A549 (cell line): Measurements from ENCODE around the gene PSMB5. TPM values are rescaled to one million over a fixed set of nuclear protein-coding genes. Genes with fewer than 3 reads are reported as not detected.
A peak's percentile ranks its signal among the peaks of the same experiment; 100 is the strongest.

Experiments
- ATAC-seq, 2 experiments: fragments of 200-7000 bp in 1 of 2; fragments of >200 bp in 1 of 2; cut with Nextera tagmentation in 1 of 2; cut with Tn5 transposase in 1 of 2; 3 replicates each; pipeline versions ENCODE4 v1.8.0 to v1.9.1; 2018 to 2020; ENCODE audit warnings: mild to moderate bottlenecking in 1 of 2, moderate library complexity in 1 of 2
- CTCF ChIA-PET: fragments of 300-600 bp; sonication (Branson Sonifier 250); formaldehyde crosslinking; extraction: SDS; loops from one replicate; lab custom pipeline; 2021; ENCODE audit warnings: antibody characterized with exemption, inconsistent platforms; lab: Yijun Ruan, JAX
- POLR2A ChIA-PET: fragments of 350-600 bp; formaldehyde crosslinking; extraction: SDS; loops from one replicate; lab custom pipeline; 2021; ENCODE audit warnings: antibody characterized with exemption, inconsistent platforms; lab: Yijun Ruan, JAX
- DNase-seq, 2 experiments: peaks; one replicate each; pipeline versions ENCODE4 v3.0.0 to v3.0.0-alpha.2; 2011 to 2016; ENCODE audit warnings: low read depth in 1 of 2, low spot score in 1 of 2
- FAIRE-seq: peaks from 2 replicates; lab custom pipeline; 2011; peaks lifted over from hg19 to GRCh38; lab: Jason Lieb, UNC
- H3K27ac ChIP-seq, 2 experiments: fragments of >200 bp; sonication (Bioruptor Twin); formaldehyde crosslinking; 3 replicates each; pipeline ENCODE4 v1.5.1; 2016 to 2017
- H3K4me1 ChIP-seq: fragments of >200 bp; sonication (Bioruptor Twin); formaldehyde crosslinking; 3 replicates; pipeline ENCODE4 v1.6.1; 2016
- H3K4me2 ChIP-seq: fragments of >200 bp; sonication (Bioruptor Twin); formaldehyde crosslinking; 3 replicates; pipeline ENCODE4 v1.6.1; 2016
- H3K4me3 ChIP-seq: fragments of >200 bp; sonication (Bioruptor Twin); formaldehyde crosslinking; 3 replicates; pipeline ENCODE4 v1.5.1; 2016
- H3K9me3 ChIP-seq: fragments of >200 bp; sonication (Bioruptor Twin); formaldehyde crosslinking; 3 replicates; pipeline ENCODE4 v1.6.1; 2016
- ATOH8 ChIP-seq: fragments of 250-450 bp; sonication (Bioruptor Pico); IDR thresholded peaks from 2 replicates; pipeline ENCODE4 v1.5.0; 2020; ENCODE audit warnings: low read depth, mild to moderate bottlenecking, moderate library complexity
- BHLHE40 ChIP-seq: IDR thresholded peaks from 2 replicates; pipeline ENCODE4 v1.6.1; 2012; ENCODE audit warnings: low read depth, low read length, inconsistent platforms
- CEBPB ChIP-seq, 2 experiments: fragments of >200 bp in 1 of 2; sonication (Bioruptor Twin) in 1 of 2; formaldehyde crosslinking in 1 of 2; IDR thresholded peaks; 2 replicates each; pipeline ENCODE4 v1.6.1; 2012 to 2016
- CTCF ChIP-seq: fragments of >200 bp; sonication (Bioruptor Twin); formaldehyde crosslinking; IDR thresholded peaks from 3 replicates; pipeline ENCODE4 v1.5.1; 2016
- EHMT2 ChIP-seq: fragments of 200-600 bp; sonication (generic); IDR thresholded peaks from 2 replicates; pipeline ENCODE4 v1.6.1; 2016; ENCODE audit warnings: antibody characterized with exemption, low read depth, mild to moderate bottlenecking, moderate library complexity
- ELK1 ChIP-seq: fragments of 150-350 bp; IDR thresholded peaks from 2 replicates; pipeline ENCODE4 v1.6.1; 2014; ENCODE audit warnings: low read depth, mild to moderate bottlenecking, low read length
- FOSL2 ChIP-seq, 2 experiments: fragments of 450-650 bp in 1 of 2; fragments of >200 bp in 1 of 2; sonication (Bioruptor Twin) in 1 of 2; formaldehyde crosslinking; IDR thresholded peaks; 2 replicates each; pipeline versions ENCODE4 v1.5.0 to v1.6.1; 2016 to 2020; ENCODE audit warnings: mild to moderate bottlenecking in 1 of 2, moderate library complexity in 1 of 2
- GATA3 ChIP-seq: IDR thresholded peaks from 2 replicates; pipeline ENCODE4 v1.6.1; 2012; ENCODE audit warnings: borderline replicate concordance
- HES2 ChIP-seq: fragments of >200 bp; sonication (Bioruptor Twin); formaldehyde crosslinking; IDR thresholded peaks from 2 replicates; pipeline ENCODE4 v1.6.1; 2016
- HEYL ChIP-seq: fragments of 250-450 bp; sonication (Bioruptor Pico); IDR thresholded peaks from 2 replicates; pipeline ENCODE4 v1.8.0; 2021; ENCODE audit warnings: mild to moderate bottlenecking, moderate library complexity
- HOXA7 ChIP-seq: fragments of 250-450 bp; sonication (Bioruptor Pico); IDR thresholded peaks from 2 replicates; pipeline ENCODE4 v1.5.0; 2020; ENCODE audit warnings: mild to moderate bottlenecking, moderate library complexity
- HOXB5 ChIP-seq: fragments of 250-450 bp; sonication (Bioruptor Pico); IDR thresholded peaks from 2 replicates; pipeline ENCODE4 v1.5.0; 2020; ENCODE audit warnings: mild to moderate bottlenecking, moderate library complexity
- JUNB ChIP-seq: fragments of >200 bp; sonication (Bioruptor Twin); formaldehyde crosslinking; IDR thresholded peaks from 2 replicates; pipeline ENCODE4 v1.6.1; 2016
- MAX ChIP-seq: IDR thresholded peaks from 2 replicates; pipeline ENCODE4 v1.6.1; 2012
- MYC ChIP-seq: IDR thresholded peaks from 2 replicates; pipeline ENCODE4 v1.6.1; 2012; ENCODE audit warnings: mild to moderate bottlenecking, inconsistent platforms, low read length, improper control_type of control experiment, borderline replicate concordance
- POLR2AphosphoS2 ChIP-seq: conservative IDR thresholded peaks from 2 replicates; pipeline ENCODE4 v1.6.1; 2012; ENCODE audit warnings: low read length, improper control_type of control experiment, inconsistent platforms
- RAD21 ChIP-seq, 2 experiments: fragments of >200 bp in 1 of 2; sonication (Bioruptor Twin) in 1 of 2; formaldehyde crosslinking in 1 of 2; IDR thresholded peaks in 1 of 2; conservative IDR thresholded peaks in 1 of 2; 2 replicates in 1 of 2; 3 replicates in 1 of 2; pipeline ENCODE4 v1.6.1; 2012 to 2018; ENCODE audit warnings: inconsistent platforms in 1 of 2
- RCOR1 ChIP-seq: fragments of 150-350 bp; IDR thresholded peaks from 2 replicates; pipeline ENCODE4 v1.6.1; 2014; ENCODE audit warnings: antibody characterized with exemption, low read length, low read depth
- RNF2 ChIP-seq: fragments of 200-600 bp; sonication (generic); IDR thresholded peaks from 2 replicates; pipeline ENCODE4 v1.6.1; 2016; ENCODE audit warnings: low read depth, mild to moderate bottlenecking, antibody characterized with exemption, moderate library complexity, borderline replicate concordance
- TFCP2L1 ChIP-seq: fragments of 250-450 bp; sonication (Bioruptor Pico); IDR thresholded peaks from 2 replicates; pipeline ENCODE4 v1.5.0; 2021; ENCODE audit warnings: mild to moderate bottlenecking
- TP53 ChIP-seq: fragments of 250-450 bp; sonication (Bioruptor Pico); IDR thresholded peaks from 2 replicates; pipeline ENCODE4 v1.5.0; 2021; ENCODE audit warnings: mild to moderate bottlenecking, moderate library complexity
- USF2 ChIP-seq: fragments of 450-650 bp; IDR thresholded peaks from 2 replicates; pipeline ENCODE4 v1.6.1; 2014; ENCODE audit warnings: antibody characterized with exemption
- ZFP36 ChIP-seq: fragments of 450-650 bp; IDR thresholded peaks from 2 replicates; pipeline ENCODE4 v1.6.1; 2014; ENCODE audit warnings: borderline replicate concordance; ENCODE audit not compliant: partially characterized antibody
- ZNF302 ChIP-seq: fragments of 250-450 bp; sonication (Bioruptor Pico); IDR thresholded peaks from 2 replicates; pipeline ENCODE4 v1.9.0; 2021; ENCODE audit warnings: inconsistent platforms, mild to moderate bottlenecking, moderate library complexity
- WGBS: methylation state at CpG from one replicate; pipeline ENCODE4 v1.1.6; 2017; ENCODE audit errors: missing lambda C conversion rate; 5-methylcytosine and 5-hydroxymethylcytosine counted together
- polyA plus RNA-seq, 4 experiments: library from polyadenylated mRNA; depleted of rRNA in 3 of 4; stranded (reverse); fragments of >200 nt; fragmentation: RNase III in 1 of 4; extraction: RNeasy Plus Mini Kit Qiagen cat#74134 plus additional on column Dnase treatment in 1 of 4; gene quantifications; 2 replicates in 3 of 4; 3 replicates in 1 of 4; pipeline ENCODE4 v1.2.3, GENCODE V29; 2011 to 2017

Gene PSMB5
- polyA plus RNA-seq, 2 of the 4 experiments (the other 2 are of a cell fraction), result 283 to 365 TPM

- Histone ChIP-seq H3K9me3 (no peaks in the 10 kb centered on the region), H3K4me3 (no peak overlapping the region), H3K4me1 (peaks cover 28% of the 10 kb centered on the region), H3K4me2 (no peak overlapping the region), H3K27ac (no peak overlapping the region; a peak in 1 of 6 replicates)
- CTCF ChIA-PET, result interaction anchor here (1.3 to 33.8 kb wide), 6 partner anchors 15 to 239 kb away, joined by 3 to 1206 read pairs (median 63); partner anchors contain the start of gene AJUBA
- WGBS, result 86% methylated on average over 5 of the region's 5 CpGs
- DNase-seq (no peak), ATAC-seq (no peak), FAIRE-seq (no peak)
- POLR2A ChIA-PET, result no interaction called here
- TF ChIP-seq CTCF, result no peak
- no peak for TF ChIP-seq TP53 (CRISPR knock-in tag)
- TF ChIP-seq RCOR1, result no peak
- no peak for TF ChIP-seq ATOH8 (CRISPR knock-in tag)
Observed at GRCh38 chr14:23063601-23064000, 28.9 kb upstream of the PSMB5 start.

- peak; percentile 60 to 67 for ATAC-seq
- no peak for FAIRE-seq
Observed at GRCh38 chr14:23062002-23062401, 27.3 kb upstream of the PSMB5 start.

GRCh38 chr14:23060536-23061260 is 26.0 kb upstream of the PSMB5 start:
- ATAC-seq, result no peak
- TF ChIP-seq HOXA7 (CRISPR knock-in tag) (no peak), CTCF (no peak), ELK1 (no peak), FOSL2 (IDR thresholded peaks at IDR 0.05) (no peak), FOSL2 (CRISPR knock-in tag; IDR thresholded peaks at IDR 0.05) (no peak), EHMT2 (no peak)
- Histone ChIP-seq H3K4me3 (no peak overlapping the region), H3K4me2 (no peak overlapping the region), H3K4me1 (peaks cover 42% of the 10 kb centered on the region), H3K9me3 (no peaks in the 10 kb centered on the region), H3K27ac (peak overlapping the region in 1 of 2 experiments; percentile 78; a peak in 4 of 6 replicates)
- FAIRE-seq, result no peak
- no peak for DNase-seq
- POLR2A ChIA-PET, result interaction anchor here (1.5 to 3.1 kb wide), 2 partner anchors 8 to 34 kb away, joined by 3 to 15 read pairs; partner anchors contain the start of genes ACIN1 and C14orf119
- CTCF ChIA-PET, result interaction anchor here (0.8 to 33.8 kb wide), 17 partner anchors 7 to 504 kb away, joined by 3 to 1206 read pairs (median 6); partner anchors contain the start of genes ACIN1, AJUBA, C14orf119 and PRMT5
- WGBS, result 94% methylated on average over 17 of the region's 17 CpGs

More at GRCh38 chr14:23062002-23062401, 27.3 kb upstream of the PSMB5 start:
- DNase-seq, result peak; percentile 75 to 84
- peak overlapping the region; percentile 58 for H3K4me2 ChIP-seq
- peak overlapping the region; percentile 56 to 78 for H3K27ac ChIP-seq
- WGBS, result 5% methylated on average over 4 of the region's 4 CpGs
- no peak overlapping the region for H3K4me3 ChIP-seq
- POLR2A ChIA-PET, result interaction anchor here (0.6 to 3.1 kb wide), 6 partner anchors 9 to 105 kb away, joined by 3 to 15 read pairs (median 8); partner anchors contain the start of genes ACIN1, C14orf119 and HAUS4
- peaks cover 30% of the 10 kb centered on the region for H3K4me1 ChIP-seq
- CTCF ChIA-PET, result interaction anchor here (0.7 to 33.8 kb wide), 14 partner anchors 9 to 505 kb away, joined by 3 to 1206 read pairs (median 8); partner anchors contain the start of genes AJUBA and PRMT5
- H3K9me3 ChIP-seq, result no peaks in the 10 kb centered on the region
- TF ChIP-seq TFCP2L1 (CRISPR knock-in tag) (no peak), RNF2 (no peak), POLR2AphosphoS2 (no peak), ZNF302 (CRISPR knock-in tag) (no peak), ZFP36 (peak; percentile 3), CEBPB (IDR thresholded peaks at IDR 0.05) (peak in 1 of 2 experiments; percentile 67; a peak in 1 of 4 replicates), MAX (peak; percentile 75), JUNB (0 out of 2 replicates have a peak, but pooled peaks have one; percentile 13), BHLHE40 (peak; percentile 67), HOXB5 (no peak), MYC (0 out of 2 replicates have a peak, but pooled peaks have one; percentile 31), GATA3 (0 out of 2 replicates have a peak, but pooled peaks have one; percentile 22), HEYL (CRISPR knock-in tag) (no peak), RAD21 (conservative IDR thresholded peaks at IDR 0.05 in 1 of 2, IDR thresholded peaks at IDR 0.05 in 1 of 2) (no peak), HES2 (no peak), FOSL2 (IDR thresholded peaks at IDR 0.05) (no peak), FOSL2 (CRISPR knock-in tag; IDR thresholded peaks at IDR 0.05) (peak; percentile 78), USF2 (peak; percentile 18; the same call in 1 of the 2 replicates)
